Heart left ventricle (tissue), 13 donors: ENCODE measurements around the gene INPP4B.

Experiments used
- POLR2A ChIP-seq, 2 donors: fragments of 450-650 bp; IDR thresholded peaks; one replicate each; pipeline ENCODE4 v1.6.1; 2017; ENCODE audit warnings: antibody characterized with exemption in 2 of 2, mild to moderate bottlenecking in 2 of 2, moderate library complexity in 2 of 2
- TF ChIP-seq, protein P1 (sequence below), 12 donors: fragments of 200-600 bp; sonication (generic) in 4 of 12; IDR thresholded peaks; one replicate each; pipeline versions ENCODE4 v1.5.0 to v1.8.0; 2018 to 2022; ENCODE audit warnings: antibody characterized with exemption in 12 of 12, mild to moderate bottlenecking in 5 of 12
- donor health status: ischemic (EF 13 %, LVEDD 7.1; RV severe dilation, severe dysfunction).
- donor health status: DM: no; HTN: yes; CAD: no.
- donor health status: DM: no; HTN: no; CAD: no.
- donor health status: ischemic (EF 25% LVEDD 6.9; RV normal size, moderate dysfunction).
- donor health status: ischemic (EF 25% LVEDD 5.7; RV mildly dilated, moderate dysfunction).
- donor health status: ischemic (EF 35%, LVEDD 5.7; RV mildly dilated, moderate dysfunction).
- donor health status: nonischemic (EF 11% LVEDD 7.7; RV severe dilation, severe dysfunction).
- donor health status: DM: yes; HTN: yes; CAD: no.
- donor health status: PGD.
- donor health status: ischemic (EF 29% LVEDD 5.4; RV normal size, mild dysfunction).
- donor health status: nonischemic (EF 23%, LVEDD 6.1; RV moderate dilation, normal function).

DNA sequence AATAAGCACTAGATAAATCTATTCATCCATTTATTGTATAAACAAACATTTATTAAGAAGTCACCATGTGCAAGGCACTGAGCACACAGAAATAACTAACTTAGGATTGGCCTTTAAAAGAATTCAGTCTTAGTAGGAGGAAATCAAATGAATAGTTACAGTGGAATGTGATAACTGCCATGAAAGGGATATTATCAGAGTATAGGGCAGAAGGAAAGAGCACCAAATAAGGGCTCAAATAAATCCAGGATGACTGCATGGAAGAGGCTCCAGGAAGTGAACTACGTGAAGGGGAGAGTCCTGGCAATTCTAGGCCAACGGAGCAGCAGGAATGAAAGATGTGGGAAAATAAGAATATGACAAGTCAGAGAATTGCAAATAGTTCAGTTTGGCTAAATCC is 406.0 kb downstream of the INPP4B start:
- no peak for TF ChIP-seq POLR2A (IDR thresholded peaks at IDR 0.05)
- TF ChIP-seq, protein P1, sequence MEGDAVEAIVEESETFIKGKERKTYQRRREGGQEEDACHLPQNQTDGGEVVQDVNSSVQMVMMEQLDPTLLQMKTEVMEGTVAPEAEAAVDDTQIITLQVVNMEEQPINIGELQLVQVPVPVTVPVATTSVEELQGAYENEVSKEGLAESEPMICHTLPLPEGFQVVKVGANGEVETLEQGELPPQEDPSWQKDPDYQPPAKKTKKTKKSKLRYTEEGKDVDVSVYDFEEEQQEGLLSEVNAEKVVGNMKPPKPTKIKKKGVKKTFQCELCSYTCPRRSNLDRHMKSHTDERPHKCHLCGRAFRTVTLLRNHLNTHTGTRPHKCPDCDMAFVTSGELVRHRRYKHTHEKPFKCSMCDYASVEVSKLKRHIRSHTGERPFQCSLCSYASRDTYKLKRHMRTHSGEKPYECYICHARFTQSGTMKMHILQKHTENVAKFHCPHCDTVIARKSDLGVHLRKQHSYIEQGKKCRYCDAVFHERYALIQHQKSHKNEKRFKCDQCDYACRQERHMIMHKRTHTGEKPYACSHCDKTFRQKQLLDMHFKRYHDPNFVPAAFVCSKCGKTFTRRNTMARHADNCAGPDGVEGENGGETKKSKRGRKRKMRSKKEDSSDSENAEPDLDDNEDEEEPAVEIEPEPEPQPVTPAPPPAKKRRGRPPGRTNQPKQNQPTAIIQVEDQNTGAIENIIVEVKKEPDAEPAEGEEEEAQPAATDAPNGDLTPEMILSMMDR (IDR thresholded peaks at IDR 0.05), result no peak
